ENCODE data around the gene PRPF39. TPM values are rescaled to one million over a fixed set of nuclear protein-coding genes. Genes with fewer than 3 reads are reported as not detected.

PRPF39 gene
- total and polyA plus RNA-seq, 2 of the 4 experiments (the other 2 are of a cell fraction): 18.1 to 29.6 TPM

- Histone ChIP-seq H3K9me3 (ENCODE audit: control insufficient read depth, insufficient read depth, low read length) (peaks cover 2% of the 10 kb centered on the region; the same call in 1 of the 2 replicates), H3K4me3 (ENCODE audit: insufficient read depth, low read depth, low read length) (no peak overlapping the region), H3K23ac (ENCODE audit: low read depth, low read length) (no peak overlapping the region), H2BK120ac (ENCODE audit: low read depth, low read length) (no peak overlapping the region), H2AFZ (replicated peaks; ENCODE audit: low read length, poor library complexity) (no peak overlapping the region), H3K36me3 (ENCODE audit: control insufficient read depth, insufficient read depth, low read length) (peaks cover 2% of the 10 kb centered on the region; the same call in 1 of the 2 replicates), H2BK15ac (ENCODE audit: low read depth, low read length) (no peak overlapping the region), H3K14ac (replicated peaks; ENCODE audit: low read depth, low read length) (no peak overlapping the region), H3K27me3 (ENCODE audit: control insufficient read depth, insufficient read depth, low read length) (no peaks in the 10 kb centered on the region), H3K79me1 (ENCODE audit: low read depth in 1 of 2, low read length in 2 of 2) (peaks cover 0 to 3% of the 10 kb centered on the region in 2 experiments; a peak in 1 of 4 replicates), H2AK5ac (ENCODE audit: low read depth, low read length) (no peak overlapping the region), H3K4ac (ENCODE audit: low read depth, low read length) (no peak overlapping the region), H4K20me1 (ENCODE audit: insufficient read depth, low read length) (no peaks in the 10 kb centered on the region), H4K8ac (ENCODE audit: low read depth in 2 of 2, low read length in 2 of 2) (no peak overlapping the region), H3K9me1 (ENCODE audit: insufficient read depth, low read length) (no peaks in the 10 kb centered on the region), H3K9ac (ENCODE audit: low read depth, low read length) (no peak overlapping the region), H3K56ac (ENCODE audit: extremely low read depth, insufficient read depth, low read length) (no peak overlapping the region), H2BK5ac (ENCODE audit: low read depth, low read length, poor library complexity, severe bottlenecking) (no peak overlapping the region), H3K27ac (ENCODE audit: insufficient read depth, low read length) (no peak overlapping the region), H3K4me1 (ENCODE audit: control insufficient read depth, insufficient read depth, low read length) (no peaks in the 10 kb centered on the region), H3K4me2 (ENCODE audit: low read depth, low read length) (no peak overlapping the region), H2AK9ac (replicated peaks; ENCODE audit: low read depth, low read length, poor library complexity) (no peak overlapping the region), H4K91ac (ENCODE audit: insufficient read depth, low read depth, low read length) (no peak overlapping the region), H4K5ac (ENCODE audit: low read depth, low read length) (no peak overlapping the region), H2BK20ac (ENCODE audit: low read depth, low read length) (no peak overlapping the region), H3K18ac (ENCODE audit: low read depth, low read length) (no peak overlapping the region)
- ChIA-PET POLR2A (ENCODE audit: unreplicated experiment) (no interaction called here), CTCF (interaction anchor here (0.6 kb wide), 2 partner anchors 12 to 34 kb away, joined by 3 read pairs; no protein-coding TSS in a partner anchor)
- ATAC-seq (ENCODE audit: low read depth): no peak
- intact Hi-C loops (cut with micrococcal nuclease): no loop called here
- no peak for DNase-seq
- BruUV-seq (replicated peaks): no TSS peak
- dilution Hi-C loops (cut with HindIII; ENCODE audit: low sequenced_read_pairs, unreplicated experiment): no loop called here
- in situ Hi-C loops (cut with MboI; ENCODE audit: low sequenced_read_pairs): no loop called here
- no peak for TF ChIP-seq BHLHE40 (IDR thresholded peaks at IDR 0.05; ENCODE audit: low read depth, low read length)
- TF ChIP-seq SMC3 (IDR thresholded peaks at IDR 0.05; ENCODE audit: low read depth, low read length): no peak
- no peak for TF ChIP-seq CTCF (conservative IDR thresholded peaks at IDR 0.05; ENCODE audit: low read depth, low read length)
- TF ChIP-seq MXI1 (IDR thresholded peaks at IDR 0.05; ENCODE audit: borderline replicate concordance, low read depth, low read length): no peak
- no peak for TF ChIP-seq MAFK (IDR thresholded peaks at IDR 0.05; ENCODE audit: low read depth, low read length)
- no peak for TF ChIP-seq RCOR1 (IDR thresholded peaks at IDR 0.05; ENCODE audit: insufficient replicate concordance, low read length)
- TF ChIP-seq RAD21 (IDR thresholded peaks at IDR 0.05; ENCODE audit: low read length): no peak
- no peak for TF ChIP-seq RFX5 (IDR thresholded peaks at IDR 0.05; ENCODE audit: low read depth, low read length)
- TF ChIP-seq POLR2A (IDR thresholded peaks at IDR 0.05; ENCODE audit: low read depth, low read length): no peak
- no peak for TF ChIP-seq FOS (IDR thresholded peaks at IDR 0.05; ENCODE audit: low read depth, low read length)
- TF ChIP-seq NFE2L2 (IDR thresholded peaks at IDR 0.05; ENCODE audit: low read depth, low read length): no peak
- TF ChIP-seq ELK1 (IDR thresholded peaks at IDR 0.05; ENCODE audit: borderline replicate concordance, low read depth, low read length): no peak
- TF ChIP-seq USF2 (IDR thresholded peaks at IDR 0.05; ENCODE audit: low read depth, low read length): no peak
- no peak for TF ChIP-seq CEBPB (IDR thresholded peaks at IDR 0.05; ENCODE audit: low read depth, low read length)
- no peak for TF ChIP-seq MAZ (IDR thresholded peaks at IDR 0.05; ENCODE audit: borderline replicate concordance, low read depth, low read length)
- no peak for TF ChIP-seq CHD1 (IDR thresholded peaks at IDR 0.05; ENCODE audit: low read depth, low read length)
Measured at GRCh38 chr14:45060551-45060950, 23.4 kb upstream of the PRPF39 start.
